ENCODE measurements around the gene TMEM43.

TMEM43 gene

GRCh38 chr3:14152963-14153355, 28.1 kb downstream of the TMEM43 start:
- no peak for DNase-seq

- no peak for DNase-seq
Observed at GRCh38 chr3:14153663-14154062, 28.8 kb downstream of the TMEM43 start.

GRCh38 chr3:14154276-14154675, 29.4 kb downstream of the TMEM43 start:
- DNase-seq = no peak

- no peak for DNase-seq
Observed at GRCh38 chr3:14154895-14155440, 30.1 kb downstream of the TMEM43 start.

DNA sequence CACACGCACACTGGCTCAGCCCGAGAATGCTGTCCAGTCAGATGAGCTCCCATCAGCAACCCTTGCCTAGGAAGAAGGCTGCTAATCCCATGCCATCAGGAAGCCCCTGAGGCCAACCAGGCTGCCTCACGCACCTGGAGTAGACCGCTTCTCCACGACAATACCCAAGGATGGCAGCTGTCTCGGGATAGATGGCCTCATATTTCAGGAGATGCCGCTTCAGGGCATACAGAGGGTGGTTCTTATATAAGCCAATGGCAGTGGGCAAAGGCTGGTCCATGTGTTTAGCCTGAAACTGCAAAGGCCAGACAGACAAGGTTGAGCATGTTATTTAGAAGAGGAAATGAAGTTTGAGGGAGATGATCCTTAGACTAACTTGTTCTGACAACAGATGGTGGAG, 31.3 kb downstream of the TMEM43 start:
- no peak for DNase-seq

- DNase-seq = no peak
Observed at GRCh38 chr3:14156843-14157561, 32.1 kb downstream of the TMEM43 start.

DNA sequence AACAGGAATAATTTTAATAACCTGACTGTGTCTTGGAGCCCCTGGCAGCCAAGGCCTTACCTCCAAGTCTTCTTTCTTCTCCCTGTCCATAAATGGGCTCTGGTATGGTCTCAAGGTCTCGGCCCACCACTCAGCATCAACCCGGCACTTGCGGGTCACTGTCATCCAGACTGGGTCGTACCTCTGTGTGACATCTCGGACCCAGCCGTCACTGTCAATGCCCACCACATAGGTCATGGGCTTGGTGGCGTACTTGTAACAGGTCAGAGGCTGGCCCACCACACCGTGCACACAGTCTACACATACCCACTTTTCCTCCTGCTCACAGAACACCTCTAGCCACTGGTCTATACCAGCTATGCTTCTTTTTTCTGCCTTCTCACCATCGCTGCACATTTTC, 33.1 kb downstream of the TMEM43 start:
- DNase-seq = no peak

DNA sequence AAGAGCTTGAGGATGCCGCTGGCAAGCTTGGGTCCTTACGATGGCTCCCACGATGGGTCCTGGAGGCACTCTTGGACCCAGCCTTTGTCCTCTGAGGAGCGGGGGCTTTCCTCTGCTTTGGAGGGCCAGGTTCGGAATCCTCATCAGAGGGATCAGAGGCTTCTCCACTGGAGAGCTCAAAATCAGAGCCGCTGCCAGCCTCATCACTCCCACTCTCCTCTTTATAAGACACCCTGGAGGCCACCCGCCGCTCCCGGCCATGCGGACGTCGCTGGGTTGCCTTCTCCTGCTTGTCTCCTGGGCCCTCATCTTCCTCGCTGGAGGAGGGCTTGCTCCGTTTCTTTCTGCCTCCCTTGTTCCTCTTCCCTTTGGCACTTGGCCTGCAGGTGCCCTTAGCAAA, 33.5 kb downstream of the TMEM43 start:
- DNase-seq = no peak

DNA sequence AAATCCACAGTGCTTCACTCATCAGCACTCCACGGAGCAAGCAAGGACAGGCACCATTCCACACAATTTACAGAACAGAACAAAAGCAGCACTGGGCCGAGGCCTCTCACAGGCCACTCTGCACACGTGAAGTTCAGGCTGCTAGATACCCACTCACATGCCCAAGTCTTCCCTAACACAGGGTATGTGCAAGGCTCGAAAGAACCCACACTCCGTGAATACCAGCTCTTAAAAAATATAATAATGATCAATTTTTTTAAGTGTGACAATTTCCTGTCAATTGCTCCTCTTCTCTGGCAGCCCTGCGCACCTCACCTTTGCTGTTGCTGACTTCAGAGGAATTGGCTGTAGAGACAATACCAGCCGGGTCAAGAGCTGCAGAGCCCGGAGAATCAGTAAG, 34.6 kb downstream of the TMEM43 start:
- no peak for DNase-seq

GRCh38 chr3:14161282-14161681, 36.4 kb downstream of the TMEM43 start:
- DNase-seq = no peak

- no peak for DNase-seq
Observed at GRCh38 chr3:14162178-14162577, 37.3 kb downstream of the TMEM43 start.

GRCh38 chr3:14166877-14167603, 42.2 kb downstream of the TMEM43 start:
- DNase-seq = no peak

GRCh38 chr3:14169435-14169834, 44.6 kb downstream of the TMEM43 start:
- no peak for DNase-seq

DNA sequence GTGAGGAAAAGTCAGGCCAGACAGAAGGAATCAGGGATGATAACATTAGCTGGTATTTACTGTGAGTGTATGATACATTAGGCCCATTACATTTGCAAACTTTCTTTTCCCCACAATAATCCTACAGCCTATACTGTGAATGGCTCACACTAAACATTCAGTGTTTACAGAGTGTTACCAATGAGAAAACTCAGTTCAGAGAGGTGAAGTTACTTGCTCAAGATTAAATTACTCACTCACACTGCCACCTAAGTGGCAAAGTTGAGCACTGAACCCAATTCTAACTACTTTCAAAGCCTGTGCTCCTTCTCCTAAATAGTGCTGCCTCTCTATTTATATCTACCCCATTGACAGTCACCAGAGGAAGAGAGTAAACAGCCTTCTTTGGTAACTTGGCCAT, 45.0 kb downstream of the TMEM43 start:
- no peak for DNase-seq

DNA sequence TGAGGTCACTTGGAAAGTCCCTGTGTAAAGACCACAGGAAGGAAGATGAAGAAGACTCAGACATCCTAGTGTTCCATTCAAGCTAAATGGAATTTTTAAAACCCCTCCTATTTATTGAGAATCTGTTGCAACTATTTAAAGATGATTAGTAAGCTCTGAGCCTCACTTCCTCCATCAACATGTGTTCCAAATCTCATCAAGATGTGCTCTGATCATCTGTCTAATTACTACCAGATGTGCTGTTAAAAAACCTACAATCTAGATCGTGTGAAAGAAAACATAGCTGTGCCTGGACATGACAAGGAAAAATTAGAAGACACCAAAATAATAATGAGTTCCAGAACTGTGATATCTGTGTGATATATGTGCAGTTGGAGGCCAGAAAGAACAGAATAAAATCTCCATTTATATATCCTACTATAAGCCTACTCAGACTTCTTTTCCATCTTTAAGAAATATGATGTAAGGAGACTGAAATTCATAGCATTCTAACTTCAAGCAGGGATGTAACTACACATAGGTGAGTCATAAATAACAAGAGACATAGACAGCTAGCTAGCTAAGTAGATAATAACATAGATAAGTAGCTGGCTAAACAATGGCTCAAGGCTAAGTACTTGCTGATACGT, 45.8 kb downstream of the TMEM43 start:
- no peak for DNase-seq

GRCh38 chr3:14172496-14172895, 47.6 kb downstream of the TMEM43 start:
- no peak for DNase-seq

GRCh38 chr3:14174483-14174882, 49.6 kb downstream of the TMEM43 start:
- DNase-seq = no peak

- peak; percentile 37 for DNase-seq
Observed at GRCh38 chr3:14175383-14176037, 50.7 kb downstream of the TMEM43 start.

GRCh38 chr3:14177580-14178246, 52.9 kb downstream of the TMEM43 start:
- DNase-seq = no peak

DNA sequence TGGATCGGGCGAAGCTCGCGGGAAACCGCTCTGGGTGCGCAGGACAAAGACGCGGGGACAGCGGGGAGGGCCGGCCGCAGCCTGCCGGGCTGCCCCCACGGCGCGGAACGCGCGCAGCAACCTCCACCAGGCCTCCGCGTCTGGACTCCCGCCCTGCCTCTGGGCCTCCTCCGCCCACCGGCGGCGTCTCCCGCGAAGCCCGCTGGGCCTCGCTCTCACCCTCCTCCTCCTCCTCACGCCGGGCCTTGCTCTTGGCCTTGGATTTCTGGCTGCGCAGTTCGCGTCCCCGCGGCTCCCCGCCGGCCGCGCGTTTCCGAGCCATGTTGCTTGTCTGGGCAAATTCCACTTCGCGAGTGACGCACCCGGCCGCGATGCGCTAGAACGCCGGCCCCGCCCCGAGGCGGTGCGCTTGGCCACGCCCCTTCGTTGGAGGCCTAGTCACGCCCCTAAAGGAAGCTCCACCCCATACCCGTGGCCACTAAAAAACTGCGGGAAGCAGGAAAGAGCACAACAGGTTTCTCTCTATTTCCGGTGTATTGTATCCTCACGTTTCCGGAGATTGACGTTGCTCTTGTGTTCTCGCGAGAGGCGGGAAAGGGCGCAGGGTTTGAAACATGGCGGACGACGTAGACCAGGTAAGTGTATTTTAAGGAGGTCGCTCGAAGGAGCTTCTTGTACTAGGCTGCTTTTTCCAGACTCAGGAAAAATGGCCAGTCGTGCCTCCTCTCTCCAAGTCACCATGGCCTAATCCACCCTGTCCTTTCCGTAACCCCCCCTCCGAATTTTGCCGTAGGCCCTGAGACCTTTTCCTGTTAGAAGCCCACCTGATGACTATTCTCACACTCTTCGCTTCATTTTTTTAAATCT, 53.6 kb downstream of the TMEM43 start, which contains the start of the genes LSM3 and XPC:
Gene LSM3 (plus strand): TSS at position 571 of the 867 bp plus-strand sequence. CDS start 44 bp downstream, at position 615.
Gene XPC (minus strand): TSS at position 355 of the 867 bp plus-strand sequence. CDS start 33 bp downstream, at position 322.
- peak; percentile 98 for DNase-seq

DNA sequence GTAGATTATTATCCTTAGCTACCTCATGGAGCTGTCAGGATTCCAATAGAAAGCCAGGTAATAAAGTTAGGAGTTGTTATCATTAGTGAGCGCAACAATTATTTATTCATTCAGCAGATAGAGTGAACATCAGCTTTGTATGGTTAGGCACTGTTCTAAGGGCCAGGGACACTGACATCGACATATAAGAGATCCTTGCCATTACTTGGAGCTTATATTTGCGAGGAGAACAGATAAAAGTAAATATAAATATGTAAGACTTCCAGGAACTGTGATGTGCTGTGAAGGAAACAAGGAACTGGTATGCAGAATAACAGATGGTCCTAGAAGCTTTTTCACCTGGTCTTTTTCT, 54.2 kb downstream of the TMEM43 start:
- no peak for DNase-seq

GRCh38 chr3:14179795-14180194, 54.9 kb downstream of the TMEM43 start:
- no peak for DNase-seq
